ENCODE results near the gene ADAP1. TPM values are rescaled to one million over a fixed set of nuclear protein-coding genes. Genes with fewer than 3 reads are reported as not detected.

ADAP1 gene
- total and polyA plus RNA-seq, 12 donors = 2.3 to 14.9 (median 9.7) TPM

GRCh38 chr7:921581-922333 is 32.7 kb downstream of the ADAP1 start:
- H3K9me3 ChIP-seq = no peaks in the 10 kb centered on the region
- no peaks in the 10 kb centered on the region for H3K36me3 ChIP-seq
- peak overlapping the region in 1 of 10 donors; percentile 47 for H3K4me3 ChIP-seq
- H3K27ac ChIP-seq = peak overlapping the region in 1 of 10 donors; percentile 81
- ATAC-seq (no peak), DNase-seq (no peak)
- intact Hi-C loops (cut with DNase I) = no loop called here
- 65 to 75% methylated on average over 36 of the region's 36 CpGs for WGBS, 2 donors
- H3K4me1 ChIP-seq = peaks cover 0 to 42% (median 9%) of the 10 kb centered on the region in 9 donors
- peaks cover 0 to 13% (median 0%) of the 10 kb centered on the region in 7 donors for H3K27me3 ChIP-seq
- no peak for TF ChIP-seq CTCF (IDR thresholded peaks at IDR 0.05)

GRCh38 chr7:921071-921461 is 33.4 kb downstream of the ADAP1 start:
- 94 to 97% methylated on average over 15 of the region's 15 CpGs for WGBS, 2 donors
- no peak for TF ChIP-seq CTCF (IDR thresholded peaks at IDR 0.05)
- no peaks in the 10 kb centered on the region for H3K9me3 ChIP-seq
- intact Hi-C loops (cut with DNase I) = no loop called here
- H3K4me1 ChIP-seq = peaks cover 0 to 41% (median 9%) of the 10 kb centered on the region in 9 donors
- peaks cover 0 to 13% (median 0%) of the 10 kb centered on the region in 7 donors for H3K27me3 ChIP-seq
- no peak overlapping the region for H3K27ac ChIP-seq
- ATAC-seq = no peak
- DNase-seq = no peak
- H3K36me3 ChIP-seq = no peaks in the 10 kb centered on the region
- H3K4me3 ChIP-seq = no peak overlapping the region

- intact Hi-C loops (cut with DNase I) = no loop called here
Measured at GRCh38 chr7:920351-921070, 34.0 kb downstream of the ADAP1 start.

More at GRCh38 chr7:920351-921070, 34.0 kb downstream of the ADAP1 start:
- Histone ChIP-seq H3K4me3 (no peak overlapping the region), H3K36me3 (no peaks in the 10 kb centered on the region), H3K27ac (no peak overlapping the region), H3K4me1 (peaks cover 0 to 35% (median 9%) of the 10 kb centered on the region in 9 donors), H3K9me3 (no peaks in the 10 kb centered on the region), H3K27me3 (peaks cover 0 to 13% (median 0%) of the 10 kb centered on the region in 7 donors)
- 82 to 89% methylated on average over 34 to 40 of the region's 40 CpGs for WGBS, 2 donors
- DNase-seq (no peak), ATAC-seq (no peak)
- no peak for TF ChIP-seq CTCF (IDR thresholded peaks at IDR 0.05)

Measured in heart right ventricle (tissue), 16 donors.